ENCODE results near the gene CLMN. TPM values are rescaled to one million over a fixed set of nuclear protein-coding genes. Genes with fewer than 3 reads are reported as not detected.

CLMN gene
- total and polyA plus RNA-seq, 9 of the 15 experiments (the other 6 are each of a cell fraction or from before 2014, with no cell fraction given), result 0.01 to 0.18 (median 0.07) TPM; not detected in 4

- TF ChIP-seq AFF4 (CRISPR knock-in tag; IDR thresholded peaks at IDR 0.05), result no peak
- no peak for TF ChIP-seq PPARD (CRISPR knock-in tag; IDR thresholded peaks at IDR 0.05)
- TF ChIP-seq POLR2H (tag; IDR thresholded peaks at IDR 0.05; ENCODE audit: low read depth), result no peak
- TF ChIP-seq KAT2B (IDR thresholded peaks at IDR 0.05; ENCODE audit: low read depth, low read length), result no peak
- no peak for TF ChIP-seq NBN (IDR thresholded peaks at IDR 0.05; ENCODE audit: low read depth)
- TF ChIP-seq TSC22D4 (tag; IDR thresholded peaks at IDR 0.05), result no peak
- no peak for TF ChIP-seq STAT6 (CRISPR knock-in tag; IDR thresholded peaks at IDR 0.05)
- TF ChIP-seq SUPT5H (IDR thresholded peaks at IDR 0.05), result no peak
- no peak for TF ChIP-seq SRSF1 (IDR thresholded peaks at IDR 0.05; ENCODE audit: low read depth, low read length)
- TF ChIP-seq DPF2 (IDR thresholded peaks at IDR 0.05), result no peak
These were observed 1.4 kb upstream of the CLMN start (continued) for GRCh38 chr14:95320955-95321600.

All from K562 (cell line).